GM10266 (cell line): ENCODE measurements around the gene PAK2.

Experiments used
- DNase-seq: peaks from one replicate; pipeline ENCODE4 v3.0.0; 2012; ENCODE audit errors: extremely low spot score
- TF ChIP-seq, protein P1 (sequence below): IDR thresholded peaks from 2 replicates; pipeline ENCODE4 v1.5.1; 2012; ENCODE audit warnings: mild to moderate bottlenecking, low read depth; ENCODE audit not compliant: control insufficient read depth, insufficient read depth; ENCODE audit errors: missing control alignments

The PAK2 gene

DNA sequence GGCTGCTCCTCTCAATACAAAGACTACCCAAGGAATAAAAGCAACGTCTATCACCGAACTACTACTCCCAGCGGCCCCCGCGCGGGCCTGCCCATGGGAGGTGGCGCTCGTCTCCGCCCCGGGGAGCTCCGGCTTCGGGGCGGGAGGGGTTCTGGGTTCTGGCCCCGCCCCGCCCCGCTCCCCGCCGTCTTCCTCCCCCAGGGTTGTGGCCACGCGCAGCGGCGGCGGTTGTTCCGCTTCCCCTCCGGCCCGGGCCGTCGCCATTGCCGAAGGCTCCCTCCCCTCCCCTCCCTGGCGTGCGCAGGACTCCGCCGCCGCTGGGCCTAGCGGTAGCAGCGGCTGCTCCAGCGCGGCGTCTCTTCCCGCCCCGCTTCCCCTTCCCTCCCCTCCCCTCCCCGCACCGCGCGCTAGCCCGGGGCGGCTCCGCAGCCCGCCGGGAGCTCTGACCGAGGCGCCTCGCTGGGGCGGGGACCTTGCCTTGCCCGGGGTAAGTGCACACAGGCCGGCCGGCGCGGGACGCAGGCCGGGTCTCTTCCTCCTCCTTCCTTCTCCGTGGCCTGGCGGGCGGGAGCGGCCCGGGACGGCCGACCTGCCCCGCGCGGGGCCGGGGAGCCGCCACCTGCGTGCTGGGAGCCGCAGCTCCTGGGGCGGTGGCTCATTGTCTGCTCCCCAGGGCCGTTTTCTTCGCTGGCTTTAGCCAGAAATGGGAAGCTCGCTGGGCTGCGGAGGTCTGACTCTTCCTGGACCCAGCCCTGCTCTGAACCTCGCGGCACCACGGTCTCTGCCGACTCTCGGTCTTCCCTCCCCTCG lies at the start of gene PAK2:
Gene PAK2, plus strand, starts transcription at position 187 of the 810 bp plus-strand sequence. CDS start 42,790 bp downstream, outside the sequence.
- DNase-seq: peak; percentile 98
- TF ChIP-seq, protein P1, sequence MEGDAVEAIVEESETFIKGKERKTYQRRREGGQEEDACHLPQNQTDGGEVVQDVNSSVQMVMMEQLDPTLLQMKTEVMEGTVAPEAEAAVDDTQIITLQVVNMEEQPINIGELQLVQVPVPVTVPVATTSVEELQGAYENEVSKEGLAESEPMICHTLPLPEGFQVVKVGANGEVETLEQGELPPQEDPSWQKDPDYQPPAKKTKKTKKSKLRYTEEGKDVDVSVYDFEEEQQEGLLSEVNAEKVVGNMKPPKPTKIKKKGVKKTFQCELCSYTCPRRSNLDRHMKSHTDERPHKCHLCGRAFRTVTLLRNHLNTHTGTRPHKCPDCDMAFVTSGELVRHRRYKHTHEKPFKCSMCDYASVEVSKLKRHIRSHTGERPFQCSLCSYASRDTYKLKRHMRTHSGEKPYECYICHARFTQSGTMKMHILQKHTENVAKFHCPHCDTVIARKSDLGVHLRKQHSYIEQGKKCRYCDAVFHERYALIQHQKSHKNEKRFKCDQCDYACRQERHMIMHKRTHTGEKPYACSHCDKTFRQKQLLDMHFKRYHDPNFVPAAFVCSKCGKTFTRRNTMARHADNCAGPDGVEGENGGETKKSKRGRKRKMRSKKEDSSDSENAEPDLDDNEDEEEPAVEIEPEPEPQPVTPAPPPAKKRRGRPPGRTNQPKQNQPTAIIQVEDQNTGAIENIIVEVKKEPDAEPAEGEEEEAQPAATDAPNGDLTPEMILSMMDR: no peak

GRCh38 chr3:196689941-196690660 lies 49.6 kb upstream of the PAK2 start:
- no peak for DNase-seq
- TF ChIP-seq, protein P1: no peak

- DNase-seq: no peak
- TF ChIP-seq, protein P1: no peak
Observed at GRCh38 chr3:196691386-196691785, 48.3 kb upstream of the PAK2 start.

GRCh38 chr3:196694202-196694638 lies 45.4 kb upstream of the PAK2 start:
- DNase-seq: peak; percentile 61
- TF ChIP-seq, protein P1: peak; percentile 18

- TF ChIP-seq, protein P1: no peak
- DNase-seq: no peak
Observed at GRCh38 chr3:196694941-196695848, 44.5 kb upstream of the PAK2 start.

- DNase-seq: no peak
- TF ChIP-seq, protein P1: no peak
Observed at GRCh38 chr3:196695849-196696226, 43.8 kb upstream of the PAK2 start.
